ENCODE data around the gene CYP2A6. TPM values are rescaled to one million over a fixed set of nuclear protein-coding genes. Genes with fewer than 3 reads are reported as not detected.

CYP2A6 gene
- total RNA-seq, 1 donor from 2014 or later: 2.0 TPM

- Histone ChIP-seq H3K27ac (peak overlapping the region; percentile 64), H3K4me1 (peaks cover 88% of the 10 kb centered on the region), H3K4me3 (peak overlapping the region in 1 of 2 donors; percentile 51), H3K27me3 (no peaks in the 10 kb centered on the region), H3K9me3 (no peaks in the 10 kb centered on the region), H3K36me3 (peaks cover 0 to 17% of the 10 kb centered on the region in 2 donors)
- peak in 1 of 2 donors; percentile 19 for TF ChIP-seq POLR2AphosphoS5 (IDR thresholded peaks at IDR 0.05; ENCODE audit: insufficient read depth in 1 of 2, low read depth in 1 of 2)
- no peak for TF ChIP-seq POLR2A (IDR thresholded peaks at IDR 0.05)
- intact Hi-C loops (cut with DNase I): loop anchor here (10.0 kb wide), 1 partner anchor 54 kb away; the partner anchor contains the start of genes ACTMAP and SNRPA
- no peak for DNase-seq (ENCODE audit: extremely low spot score in 2 of 2)
Observed at GRCh38 chr19:40808497-40808896, 41.8 kb downstream of the CYP2A6 start.

- peaks cover 90% of the 10 kb centered on the region for H3K4me1 ChIP-seq
- no peak for DNase-seq (ENCODE audit: extremely low spot score in 2 of 2)
- TF ChIP-seq POLR2A (IDR thresholded peaks at IDR 0.05): no peak
- peak overlapping the region; percentile 64 for H3K27ac ChIP-seq
- H3K27me3 ChIP-seq: no peaks in the 10 kb centered on the region
- no peaks in the 10 kb centered on the region for H3K9me3 ChIP-seq
- no peak overlapping the region for H3K4me3 ChIP-seq
- intact Hi-C loops (cut with DNase I): loop anchor here (10.0 kb wide), 1 partner anchor 53 kb away; the partner anchor contains the start of genes ACTMAP and SNRPA
- H3K36me3 ChIP-seq: peaks cover 0 to 17% of the 10 kb centered on the region in 2 donors
Observed at GRCh38 chr19:40808021-40808325, 42.3 kb downstream of the CYP2A6 start.

- intact Hi-C loops (cut with DNase I): loop anchor here (10.0 kb wide), 1 partner anchor 53 kb away; the partner anchor contains the start of genes ACTMAP and SNRPA
- Histone ChIP-seq H3K27me3 (no peaks in the 10 kb centered on the region), H3K4me3 (no peak overlapping the region), H3K9me3 (no peaks in the 10 kb centered on the region), H3K27ac (peak overlapping the region; percentile 64), H3K4me1 (peaks cover 92% of the 10 kb centered on the region), H3K36me3 (peaks cover 0 to 17% of the 10 kb centered on the region in 2 donors)
- DNase-seq (ENCODE audit: extremely low spot score in 2 of 2): no peak
- peak in 1 of 3 experiments; percentile 4 for TF ChIP-seq CTCF (IDR thresholded peaks at IDR 0.05)
- peak in 1 of 2 donors; percentile 19 for TF ChIP-seq POLR2AphosphoS5 (IDR thresholded peaks at IDR 0.05; ENCODE audit: insufficient read depth in 1 of 2, low read depth in 1 of 2)
- TF ChIP-seq POLR2A (IDR thresholded peaks at IDR 0.05): no peak
Observed at GRCh38 chr19:40807147-40808020, 42.9 kb downstream of the CYP2A6 start.

GRCh38 chr19:40806423-40807146 lies 43.7 kb downstream of the CYP2A6 start:
- no peak for TF ChIP-seq POLR2A (IDR thresholded peaks at IDR 0.05)
- TF ChIP-seq POLR2AphosphoS5 (IDR thresholded peaks at IDR 0.05; ENCODE audit: insufficient read depth in 1 of 2, low read depth in 1 of 2): peak; percentile 72 to 76
- TF ChIP-seq CTCF (IDR thresholded peaks at IDR 0.05): peak; percentile 60 to 89 (median 82)
- H3K27ac ChIP-seq: peak overlapping the region; percentile 64
- H3K4me1 ChIP-seq: peaks cover 92% of the 10 kb centered on the region
- no peaks in the 10 kb centered on the region for H3K9me3 ChIP-seq
- H3K36me3 ChIP-seq: peaks cover 0 to 17% of the 10 kb centered on the region in 2 donors
- no peak for DNase-seq (ENCODE audit: extremely low spot score in 2 of 2)
- H3K4me3 ChIP-seq: peak overlapping the region; percentile 17 to 21
- no peaks in the 10 kb centered on the region for H3K27me3 ChIP-seq
- intact Hi-C loops (cut with DNase I): loop anchor here (10.0 kb wide), 1 partner anchor 52 kb away; the partner anchor contains the start of genes ACTMAP and SNRPA

GRCh38 chr19:40805258-40805868 lies 44.9 kb downstream of the CYP2A6 start:
- TF ChIP-seq CTCF (IDR thresholded peaks at IDR 0.05): no peak
- no peak for TF ChIP-seq POLR2A (IDR thresholded peaks at IDR 0.05)
- TF ChIP-seq POLR2AphosphoS5 (IDR thresholded peaks at IDR 0.05; ENCODE audit: insufficient read depth in 1 of 2, low read depth in 1 of 2): no peak
- H3K4me1 ChIP-seq: peaks cover 99% of the 10 kb centered on the region
- no peak overlapping the region for H3K4me3 ChIP-seq
- intact Hi-C loops (cut with DNase I): loop anchor here (10.0 kb wide), 1 partner anchor 51 kb away; the partner anchor contains the start of genes ACTMAP and SNRPA
- H3K27me3 ChIP-seq: no peaks in the 10 kb centered on the region
- peaks cover 0 to 22% of the 10 kb centered on the region in 2 donors for H3K36me3 ChIP-seq
- DNase-seq (ENCODE audit: extremely low spot score in 2 of 2): no peak
- peak overlapping the region; percentile 64 for H3K27ac ChIP-seq
- no peaks in the 10 kb centered on the region for H3K9me3 ChIP-seq
